Kidney (tissue), 14 donors: Measurements from ENCODE around the gene SPSB3. TPM values are rescaled to one million over a fixed set of nuclear protein-coding genes. Genes with fewer than 3 reads are reported as not detected.

Source experiments
- DNase-seq, 5 donors: peaks; one replicate each; pipeline ENCODE4 v3.0.0-alpha.2; 2013 to 2020
- FAIRE-seq: peaks from 2 replicates; lab custom pipeline; 2012; peaks lifted over from hg19 to GRCh38; lab: Jason Lieb, UNC
- H3K27ac ChIP-seq, 2 donors: one replicate each; pipeline ENCODE4 v1.7.0; 2013; ENCODE audit warnings: low read depth in 2 of 2, low read length in 2 of 2, inconsistent platforms in 1 of 2
- H3K27me3 ChIP-seq: one replicate; pipeline ENCODE4 v1.7.1; 2013; ENCODE audit warnings: low read length, inconsistent platforms; ENCODE audit not compliant: control insufficient read depth, insufficient read depth
- H3K36me3 ChIP-seq, 3 donors: one replicate each; pipeline versions ENCODE4 v1.7.0 to v1.7.1; 2013; ENCODE audit warnings: low read length in 3 of 3, control low read depth in 1 of 3, inconsistent platforms in 1 of 3; ENCODE audit not compliant: insufficient read depth in 3 of 3, control insufficient read depth in 2 of 3
- H3K4me1 ChIP-seq, 3 donors: one replicate each; pipeline versions ENCODE4 v1.7.0 to v1.7.1; 2013; ENCODE audit warnings: low read length in 3 of 3, inconsistent platforms in 1 of 3, low read depth in 1 of 3; ENCODE audit not compliant: control insufficient read depth in 2 of 3, insufficient read depth in 2 of 3
- H3K4me3 ChIP-seq, 3 donors: one replicate each; pipeline versions ENCODE4 v1.7.0 to v1.8.1; 2013; ENCODE audit warnings: low read length in 3 of 3, control low read depth in 1 of 3, inconsistent platforms in 1 of 3
- H3K9ac ChIP-seq, 3 donors: one replicate each; pipeline versions ENCODE4 v1.7.0 to v1.7.1; 2013; ENCODE audit warnings: low read length in 3 of 3, control low read depth in 1 of 3, inconsistent platforms in 1 of 3
- H3K9me3 ChIP-seq, 3 donors: one replicate each; pipeline versions ENCODE4 v1.7.0 to v1.7.1; 2013; ENCODE audit warnings: low read length in 3 of 3, control low read depth in 1 of 3, inconsistent platforms in 1 of 3; ENCODE audit not compliant: control insufficient read depth in 2 of 3, insufficient read depth in 1 of 3
- CTCF ChIP-seq: IDR thresholded peaks from 3 replicates; pipeline ENCODE4 v1.5.1; 2012; ENCODE audit warnings: mild to moderate bottlenecking, moderate library complexity, borderline replicate concordance; ENCODE audit not compliant: insufficient read depth; ENCODE audit errors: extremely low read depth
- intact Hi-C: fragments of 100-400 bp; cut with DNase I; formaldehyde crosslinking; loops from one replicate; pipeline ENCODE4 v1.11.1; 2022
- polyA plus RNA-seq: library from polyadenylated mRNA; stranded (reverse); fragments of 350-450 nt; fragmentation: Illumina TruSeq; extraction: RNeasy Lipid Tissue Mini Kit (QIAGEN cat#74804); gene quantifications from one replicate; pipeline ENCODE4 v1.2.3, GENCODE V29; 2014; ENCODE audit warnings: low read depth, low replicate concordance; ENCODE audit not compliant: insufficient read depth
- total RNA-seq: library from RNA; stranded (reverse); fragmentation: NEBNext Ultra II Directional; extraction: Animal tissue kit (Norgen Biotek cat#: 25700); gene quantifications from one replicate; pipeline ENCODE4 v1.2.1, GENCODE V29; 2021
- donor health status: control.
- donor health status: control.
- donor health status: control.
- donor health status: control.
- donor health status: control.
- donor health status: DM: yes; HTN: yes; CAD: no.
- donor health status: Normal renal cell carcinoma (clear cell type).

The SPSB3 gene
- total and polyA plus RNA-seq, 2 donors from 2014 or later = 55.1 to 57.7 TPM

- no peak for FAIRE-seq
These were observed 47.8 kb upstream of the SPSB3 start for GRCh38 chr16:1830213-1830612.

GRCh38 chr16:1828645-1829410 is 46.5 kb upstream of the SPSB3 start:
- peak in 2 of 5 donors; percentile 29 to 50 for DNase-seq
- Histone ChIP-seq H3K36me3 (peaks cover 0 to 2% (median 0%) of the 10 kb centered on the region in 3 donors), H3K4me1 (peaks cover 0 to 23% (median 3%) of the 10 kb centered on the region in 3 donors), H3K4me3 (peak overlapping the region; percentile 36 to 100 (median 75)), H3K27me3 (no peaks in the 10 kb centered on the region), H3K9ac (peak overlapping the region in 2 of 3 donors; percentile 27 to 46), H3K9me3 (no peaks in the 10 kb centered on the region), H3K27ac (peak overlapping the region; percentile 51 to 66)
- no peak for TF ChIP-seq CTCF
- no peak for FAIRE-seq
- intact Hi-C loops = no loop called here

More at GRCh38 chr16:1830213-1830612, 47.8 kb upstream of the SPSB3 start:
- Histone ChIP-seq H3K4me1 (peaks cover 0 to 21% (median 3%) of the 10 kb centered on the region in 3 donors), H3K9me3 (no peaks in the 10 kb centered on the region), H3K4me3 (peak overlapping the region in 1 of 3 donors; percentile 100), H3K9ac (no peak overlapping the region), H3K27me3 (no peaks in the 10 kb centered on the region), H3K36me3 (peaks cover 0 to 2% (median 0%) of the 10 kb centered on the region in 3 donors), H3K27ac (peak overlapping the region in 1 of 2 donors; percentile 65)
- intact Hi-C loops = no loop called here
- no peak for TF ChIP-seq CTCF
- DNase-seq = peak in 2 of 5 donors; percentile 19 to 24

- intact Hi-C loops = no loop called here
- H3K4me1 ChIP-seq = peaks cover 0 to 19% (median 3%) of the 10 kb centered on the region in 3 donors
- no peak for FAIRE-seq
These were observed 44.6 kb upstream of the SPSB3 start, which contains the start of the genes FAHD1 and HAGH for GRCh38 chr16:1826691-1827573. Gene FAHD1 (plus strand): TSS chr16:1827206. CDS start chr16:1827239, 33 bp downstream. Gene HAGH (minus strand): TSS chr16:1826825. CDS start chr16:1826787, 38 bp downstream.

More at GRCh38 chr16:1826691-1827573, 44.6 kb upstream of the SPSB3 start, which contains the start of the genes FAHD1 and HAGH:
- peaks cover 0 to 10% (median 6%) of the 10 kb centered on the region in 3 donors for H3K36me3 ChIP-seq
- H3K27ac ChIP-seq = peak within 1 kb of the TSS; percentile 84 to 91
- DNase-seq = peak; percentile 96 to 98 (median 97)
- peak within 1 kb of the TSS; percentile 88 to 100 (median 94) for H3K4me3 ChIP-seq
- no peaks in the 10 kb centered on the region for H3K27me3 ChIP-seq
- no peak for TF ChIP-seq CTCF
- H3K9me3 ChIP-seq = no peaks in the 10 kb centered on the region
- peak within 1 kb of the TSS; percentile 56 to 97 (median 93) for H3K9ac ChIP-seq
